PC-9 (cell line): ENCODE measurements around the gene UTF1. TPM values are rescaled to one million over a fixed set of nuclear protein-coding genes. Genes with fewer than 3 reads are reported as not detected.

Source experiments
- BruUV-seq: library from RNA; stranded (reverse); fragments of 400-500 nt; replicated peaks from 2 replicates; lab custom pipeline; 2021; lab: Mats Ljungman, UMichigan
- CTCF ChIA-PET: fragments of 300-600 bp; sonication (Branson Sonifier 250); formaldehyde crosslinking; loops from one replicate; lab custom pipeline; 2022; ENCODE audit warnings: antibody characterized with exemption; lab: Charles Lee
- POLR2A ChIA-PET: fragments of 300-600 bp; sonication (Branson Sonifier 250); formaldehyde crosslinking; loops from one replicate; lab custom pipeline; 2022; ENCODE audit warnings: antibody characterized with exemption; ENCODE audit not compliant: unreplicated experiment; lab: Charles Lee
- DNase-seq, 2 experiments: peaks; one replicate each; pipeline versions ENCODE4 v3.0.0 to v3.0.0-alpha.2; 2015 to 2022; ENCODE audit warnings: mixed read lengths in 1 of 2
- H2AFZ ChIP-seq: fragments of 200-600 bp; sonication (generic); 2 replicates; pipeline ENCODE4 v1.8.1; 2017; ENCODE audit warnings: antibody characterized with exemption
- H3F3A ChIP-seq: fragments of 200-600 bp; sonication (generic); 2 replicates; pipeline ENCODE4 v1.8.1; 2017; ENCODE audit warnings: antibody characterized with exemption, mild to moderate bottlenecking, low read depth; ENCODE audit not compliant: insufficient read depth
- H3K27ac ChIP-seq: fragments of 200-600 bp; sonication (generic); 2 replicates; pipeline ENCODE4 v1.6.1; 2016; ENCODE audit warnings: mixed run types
- H3K27me3 ChIP-seq: fragments of 200-600 bp; sonication (generic); 2 replicates; pipeline ENCODE4 v1.6.1; 2016; ENCODE audit warnings: low read depth, mixed run types; ENCODE audit not compliant: insufficient read depth
- H3K36me3 ChIP-seq: fragments of 200-600 bp; sonication (generic); 2 replicates; pipeline ENCODE4 v1.6.1; 2016; ENCODE audit warnings: low read depth, mixed run types
- H3K4me1 ChIP-seq: fragments of 200-600 bp; sonication (generic); replicated peaks from 2 replicates; pipeline ENCODE4 v1.6.1; 2016; ENCODE audit warnings: mixed run types; ENCODE audit not compliant: insufficient read depth
- H3K4me2 ChIP-seq: fragments of 200-600 bp; sonication (generic); 2 replicates; pipeline ENCODE4 v1.6.1; 2017; ENCODE audit warnings: mixed run types
- H3K4me3 ChIP-seq: fragments of 200-600 bp; sonication (generic); 2 replicates; pipeline ENCODE4 v1.6.1; 2016; ENCODE audit warnings: mixed run types
- H3K79me2 ChIP-seq: fragments of 200-600 bp; sonication (generic); 2 replicates; pipeline ENCODE4 v1.6.1; 2017; ENCODE audit warnings: low read depth, mixed run types
- H3K9me2 ChIP-seq: fragments of 200-600 bp; sonication (generic); 2 replicates; pipeline ENCODE4 v1.8.1; 2017; ENCODE audit warnings: mild to moderate bottlenecking; ENCODE audit not compliant: insufficient read depth
- H3K9me3 ChIP-seq: fragments of 200-600 bp; sonication (generic); 2 replicates; pipeline ENCODE4 v1.8.1; 2016; ENCODE audit warnings: low read depth; ENCODE audit not compliant: insufficient read depth
- H4K20me1 ChIP-seq: fragments of 200-600 bp; sonication (generic); 2 replicates; pipeline ENCODE4 v1.8.1; 2017; ENCODE audit not compliant: insufficient read depth
- EZH2 ChIP-seq: fragments of 200-600 bp; sonication (generic); IDR thresholded peaks from 2 replicates; pipeline ENCODE4 v1.8.0; 2017; ENCODE audit warnings: antibody characterized with exemption, low read depth
- intact Hi-C: fragments of 100-400 bp; cut with micrococcal nuclease; formaldehyde crosslinking; loops from one replicate; pipeline ENCODE4 v1.10.0; 2022; ENCODE audit not compliant: unreplicated experiment
- total RNA-seq: library from RNA; stranded (reverse); gene quantifications from 2 replicates; pipeline ENCODE4 v1.2.3, GENCODE V29; 2021
- TF ChIP-seq, protein P1 (sequence below): fragments of 200-600 bp; sonication (generic); conservative IDR thresholded peaks from 2 replicates; pipeline ENCODE4 v1.6.1; 2017; ENCODE audit warnings: mixed run types, antibody characterized with exemption, mild to moderate bottlenecking, moderate library complexity

Gene UTF1
- total RNA-seq, 1 experiment from 2014 or later, result not detected

GRCh38 chr10:133235932-133236331 is 5.9 kb downstream of the UTF1 start:
- no peak overlapping the region for H3K4me3 ChIP-seq
- CTCF ChIA-PET, result no interaction called here
- TF ChIP-seq, protein P1, sequence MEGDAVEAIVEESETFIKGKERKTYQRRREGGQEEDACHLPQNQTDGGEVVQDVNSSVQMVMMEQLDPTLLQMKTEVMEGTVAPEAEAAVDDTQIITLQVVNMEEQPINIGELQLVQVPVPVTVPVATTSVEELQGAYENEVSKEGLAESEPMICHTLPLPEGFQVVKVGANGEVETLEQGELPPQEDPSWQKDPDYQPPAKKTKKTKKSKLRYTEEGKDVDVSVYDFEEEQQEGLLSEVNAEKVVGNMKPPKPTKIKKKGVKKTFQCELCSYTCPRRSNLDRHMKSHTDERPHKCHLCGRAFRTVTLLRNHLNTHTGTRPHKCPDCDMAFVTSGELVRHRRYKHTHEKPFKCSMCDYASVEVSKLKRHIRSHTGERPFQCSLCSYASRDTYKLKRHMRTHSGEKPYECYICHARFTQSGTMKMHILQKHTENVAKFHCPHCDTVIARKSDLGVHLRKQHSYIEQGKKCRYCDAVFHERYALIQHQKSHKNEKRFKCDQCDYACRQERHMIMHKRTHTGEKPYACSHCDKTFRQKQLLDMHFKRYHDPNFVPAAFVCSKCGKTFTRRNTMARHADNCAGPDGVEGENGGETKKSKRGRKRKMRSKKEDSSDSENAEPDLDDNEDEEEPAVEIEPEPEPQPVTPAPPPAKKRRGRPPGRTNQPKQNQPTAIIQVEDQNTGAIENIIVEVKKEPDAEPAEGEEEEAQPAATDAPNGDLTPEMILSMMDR, result no peak
- TF ChIP-seq EZH2, result no peak
- no peaks in the 10 kb centered on the region for H3K4me1 ChIP-seq
- POLR2A ChIA-PET, result no interaction called here
- H3F3A ChIP-seq, result no peaks in the 10 kb centered on the region
- H3K4me2 ChIP-seq, result no peak overlapping the region
- no peaks in the 10 kb centered on the region for H3K9me2 ChIP-seq
- DNase-seq, result no peak
- H3K9me3 ChIP-seq, result no peaks in the 10 kb centered on the region
- no peaks in the 10 kb centered on the region for H3K36me3 ChIP-seq
- no TSS peak for BruUV-seq
- no peaks in the 10 kb centered on the region for H4K20me1 ChIP-seq
- intact Hi-C loops, result no loop called here
- H3K27ac ChIP-seq, result no peak overlapping the region
- H3K79me2 ChIP-seq, result no peaks in the 10 kb centered on the region
- no peak overlapping the region for H2AFZ ChIP-seq
- peaks cover 11% of the 10 kb centered on the region for H3K27me3 ChIP-seq

- intact Hi-C loops, result no loop called here
- no peak overlapping the region for H3K4me3 ChIP-seq
- H3F3A ChIP-seq, result no peaks in the 10 kb centered on the region
- no peaks in the 10 kb centered on the region for H3K79me2 ChIP-seq
- H2AFZ ChIP-seq, result no peak overlapping the region
- BruUV-seq, result no TSS peak
- no peaks in the 10 kb centered on the region for H4K20me1 ChIP-seq
- H3K27ac ChIP-seq, result no peak overlapping the region
- no peak overlapping the region for H3K4me2 ChIP-seq
- H3K27me3 ChIP-seq, result peaks cover 11% of the 10 kb centered on the region
- TF ChIP-seq, protein P1, result no peak
- TF ChIP-seq EZH2, result no peak
- POLR2A ChIA-PET, result no interaction called here
- H3K9me2 ChIP-seq, result no peaks in the 10 kb centered on the region
- DNase-seq, result no peak
- H3K36me3 ChIP-seq, result no peaks in the 10 kb centered on the region
- H3K4me1 ChIP-seq, result no peaks in the 10 kb centered on the region
- H3K9me3 ChIP-seq, result no peaks in the 10 kb centered on the region
- CTCF ChIA-PET, result no interaction called here
Observed at GRCh38 chr10:133236401-133237240, 6.6 kb downstream of the UTF1 start.

- ChIA-PET POLR2A (no interaction called here), CTCF (no interaction called here)
- H3K9me3 ChIP-seq, result no peaks in the 10 kb centered on the region
Observed at GRCh38 chr10:133237241-133237587, 7.2 kb downstream of the UTF1 start.

More at GRCh38 chr10:133237241-133237587, 7.2 kb downstream of the UTF1 start:
- no peak for DNase-seq
- no TSS peak for BruUV-seq
- Histone ChIP-seq H3K27me3 (peaks cover 11% of the 10 kb centered on the region), H4K20me1 (no peaks in the 10 kb centered on the region), H3F3A (no peaks in the 10 kb centered on the region), H3K27ac (no peak overlapping the region), H3K4me1 (no peaks in the 10 kb centered on the region), H3K9me2 (no peaks in the 10 kb centered on the region), H3K4me3 (no peak overlapping the region), H3K4me2 (no peak overlapping the region), H3K79me2 (no peaks in the 10 kb centered on the region), H2AFZ (no peak overlapping the region), H3K36me3 (no peaks in the 10 kb centered on the region)
- intact Hi-C loops, result no loop called here
- TF ChIP-seq, protein P1, result no peak
- no peak for TF ChIP-seq EZH2
